ENCODE measurements around the gene LRIG1. TPM values are rescaled to one million over a fixed set of nuclear protein-coding genes. Genes with fewer than 3 reads are reported as not detected.

LRIG1 gene
- total and polyA plus RNA-seq, 9 of the 15 experiments (the other 6 are each of a cell fraction or from before 2014, with no cell fraction given) = 0.05 to 0.38 (median 0.13) TPM; not detected in 3

GRCh38 chr3:66353039-66353438 lies 147.8 kb downstream of the LRIG1 start:
- no peaks in the 10 kb centered on the region; the same call in 1 of the 2 replicates for H4K20me1 ChIP-seq (replicated peaks; ENCODE audit: control insufficient read depth, insufficient read depth, low read length)
- POLR2A ChIA-PET = interaction anchor here (0.6 kb wide), 1 partner anchor 474 kb away, joined by 3 read pairs; no protein-coding TSS in a partner anchor
- DNase-seq (ENCODE audit: extremely low read depth in 1 of 4, low spot score in 3 of 4) = no peak
- CTCF ChIA-PET (ENCODE audit: low intra/inter-chr PET ratio) = no interaction called here
- no peak for ATAC-seq
- H3K4me3 ChIP-seq = no peak overlapping the region
- no peaks in the 10 kb centered on the region for H3K4me1 ChIP-seq (replicated peaks in 1 of 2; ENCODE audit: control insufficient read depth in 2 of 2, insufficient read depth in 2 of 2, low read length in 2 of 2)
- intact Hi-C loops (cut with micrococcal nuclease) (no loop called here), in situ Hi-C loops (cut with MboI) (no loop called here)
- H3K79me2 ChIP-seq (ENCODE audit: control insufficient read depth, insufficient read depth, low read length) = no peaks in the 10 kb centered on the region
- no peaks in the 10 kb centered on the region for H3K36me3 ChIP-seq (ENCODE audit: control insufficient read depth, insufficient read depth, low read length)
- no peak overlapping the region for H3K27ac ChIP-seq (ENCODE audit: extremely low read depth, low read depth, low read length)
- H3K9me1 ChIP-seq (ENCODE audit: control insufficient read depth, insufficient read depth, low read length) = no peaks in the 10 kb centered on the region
- H3K9me3 ChIP-seq (replicated peaks; ENCODE audit: control insufficient read depth, insufficient read depth, low read depth, low read length) = no peaks in the 10 kb centered on the region
- 67% methylated on average over 3 of the region's 3 CpGs for WGBS (ENCODE audit: insufficient coverage, low coverage, missing lambda C conversion rate)
- H2AFZ ChIP-seq (ENCODE audit: low read depth, low read length) = no peak overlapping the region
- H3K27me3 ChIP-seq (ENCODE audit: control insufficient read depth in 2 of 2, insufficient read depth in 2 of 2, low read length in 2 of 2) = no peaks in the 10 kb centered on the region
- no peak overlapping the region for H3K9ac ChIP-seq (ENCODE audit: insufficient read depth in 1 of 2, low read depth in 2 of 2, low read length in 2 of 2)
- FAIRE-seq = no peak
- TF ChIP-seq, protein P1, sequence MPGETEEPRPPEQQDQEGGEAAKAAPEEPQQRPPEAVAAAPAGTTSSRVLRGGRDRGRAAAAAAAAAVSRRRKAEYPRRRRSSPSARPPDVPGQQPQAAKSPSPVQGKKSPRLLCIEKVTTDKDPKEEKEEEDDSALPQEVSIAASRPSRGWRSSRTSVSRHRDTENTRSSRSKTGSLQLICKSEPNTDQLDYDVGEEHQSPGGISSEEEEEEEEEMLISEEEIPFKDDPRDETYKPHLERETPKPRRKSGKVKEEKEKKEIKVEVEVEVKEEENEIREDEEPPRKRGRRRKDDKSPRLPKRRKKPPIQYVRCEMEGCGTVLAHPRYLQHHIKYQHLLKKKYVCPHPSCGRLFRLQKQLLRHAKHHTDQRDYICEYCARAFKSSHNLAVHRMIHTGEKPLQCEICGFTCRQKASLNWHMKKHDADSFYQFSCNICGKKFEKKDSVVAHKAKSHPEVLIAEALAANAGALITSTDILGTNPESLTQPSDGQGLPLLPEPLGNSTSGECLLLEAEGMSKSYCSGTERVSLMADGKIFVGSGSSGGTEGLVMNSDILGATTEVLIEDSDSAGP (CRISPR knock-in tag; IDR thresholded peaks at IDR 0.05) = no peak
- TF ChIP-seq MXD1 (CRISPR knock-in tag; IDR thresholded peaks at IDR 0.05; ENCODE audit: borderline replicate concordance, poor library complexity, severe bottlenecking) (no peak), NFATC3 (IDR thresholded peaks at IDR 0.05) (no peak), CBFA2T2 (conservative IDR thresholded peaks at IDR 0.05) (no peak)
- TF ChIP-seq, protein P2, sequence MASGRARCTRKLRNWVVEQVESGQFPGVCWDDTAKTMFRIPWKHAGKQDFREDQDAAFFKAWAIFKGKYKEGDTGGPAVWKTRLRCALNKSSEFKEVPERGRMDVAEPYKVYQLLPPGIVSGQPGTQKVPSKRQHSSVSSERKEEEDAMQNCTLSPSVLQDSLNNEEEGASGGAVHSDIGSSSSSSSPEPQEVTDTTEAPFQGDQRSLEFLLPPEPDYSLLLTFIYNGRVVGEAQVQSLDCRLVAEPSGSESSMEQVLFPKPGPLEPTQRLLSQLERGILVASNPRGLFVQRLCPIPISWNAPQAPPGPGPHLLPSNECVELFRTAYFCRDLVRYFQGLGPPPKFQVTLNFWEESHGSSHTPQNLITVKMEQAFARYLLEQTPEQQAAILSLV (tag; IDR thresholded peaks at IDR 0.05) = no peak
- TF ChIP-seq, protein P3, sequence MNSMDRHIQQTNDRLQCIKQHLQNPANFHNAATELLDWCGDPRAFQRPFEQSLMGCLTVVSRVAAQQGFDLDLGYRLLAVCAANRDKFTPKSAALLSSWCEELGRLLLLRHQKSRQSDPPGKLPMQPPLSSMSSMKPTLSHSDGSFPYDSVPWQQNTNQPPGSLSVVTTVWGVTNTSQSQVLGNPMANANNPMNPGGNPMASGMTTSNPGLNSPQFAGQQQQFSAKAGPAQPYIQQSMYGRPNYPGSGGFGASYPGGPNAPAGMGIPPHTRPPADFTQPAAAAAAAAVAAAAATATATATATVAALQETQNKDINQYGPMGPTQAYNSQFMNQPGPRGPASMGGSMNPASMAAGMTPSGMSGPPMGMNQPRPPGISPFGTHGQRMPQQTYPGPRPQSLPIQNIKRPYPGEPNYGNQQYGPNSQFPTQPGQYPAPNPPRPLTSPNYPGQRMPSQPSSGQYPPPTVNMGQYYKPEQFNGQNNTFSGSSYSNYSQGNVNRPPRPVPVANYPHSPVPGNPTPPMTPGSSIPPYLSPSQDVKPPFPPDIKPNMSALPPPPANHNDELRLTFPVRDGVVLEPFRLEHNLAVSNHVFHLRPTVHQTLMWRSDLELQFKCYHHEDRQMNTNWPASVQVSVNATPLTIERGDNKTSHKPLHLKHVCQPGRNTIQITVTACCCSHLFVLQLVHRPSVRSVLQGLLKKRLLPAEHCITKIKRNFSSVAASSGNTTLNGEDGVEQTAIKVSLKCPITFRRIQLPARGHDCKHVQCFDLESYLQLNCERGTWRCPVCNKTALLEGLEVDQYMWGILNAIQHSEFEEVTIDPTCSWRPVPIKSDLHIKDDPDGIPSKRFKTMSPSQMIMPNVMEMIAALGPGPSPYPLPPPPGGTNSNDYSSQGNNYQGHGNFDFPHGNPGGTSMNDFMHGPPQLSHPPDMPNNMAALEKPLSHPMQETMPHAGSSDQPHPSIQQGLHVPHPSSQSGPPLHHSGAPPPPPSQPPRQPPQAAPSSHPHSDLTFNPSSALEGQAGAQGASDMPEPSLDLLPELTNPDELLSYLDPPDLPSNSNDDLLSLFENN (IDR thresholded peaks at IDR 0.05; ENCODE audit: low read depth in 2 of 2, low read length in 2 of 2) = no peak
- no TSS peak for BruUV-seq (replicated peaks)
- no peak overlapping the region for H3K4me2 ChIP-seq (ENCODE audit: insufficient read depth, low read length)
